Transverse colon (tissue), 4 donors: ENCODE measurements around the gene TSPAN5. TPM values are rescaled to one million over a fixed set of nuclear protein-coding genes. Genes with fewer than 3 reads are reported as not detected.

ENCODE experiments used
- DNase-seq: peaks from one replicate; pipeline ENCODE4 v3.0.0-alpha.2; 2019
- H3K27ac ChIP-seq, 4 donors: fragments of 200-600 bp; sonication (generic); 2 replicates each; pipeline ENCODE4 v1.5.1; 2016 to 2018; ENCODE audit warnings: inconsistent platforms in 4 of 4
- H3K27me3 ChIP-seq: fragments of 200-600 bp; sonication (generic); 2 replicates; pipeline ENCODE4 v1.5.1; 2017; ENCODE audit warnings: inconsistent platforms
- H3K36me3 ChIP-seq, 4 donors: fragments of 200-600 bp; sonication (generic); 2 replicates each; pipeline ENCODE4 v1.5.1; 2017 to 2019; ENCODE audit warnings: inconsistent platforms in 4 of 4
- H3K4me1 ChIP-seq, 4 donors: fragments of 200-600 bp; sonication (generic); 2 replicates each; pipeline ENCODE4 v1.5.1; 2017 to 2020; ENCODE audit warnings: inconsistent platforms in 4 of 4
- H3K4me3 ChIP-seq, 4 donors: fragments of 200-600 bp; sonication (generic); 1 replicate in 1 of 4; 2 replicates in 3 of 4; pipeline versions ENCODE4 v1.5.1 to v1.6.1; 2017 to 2019; ENCODE audit warnings: inconsistent platforms in 4 of 4
- H3K9me3 ChIP-seq, 2 donors: fragments of 200-600 bp; sonication (generic); 2 replicates each; pipeline ENCODE4 v1.5.1; 2017 to 2019; ENCODE audit warnings: inconsistent platforms in 2 of 2
- CTCF ChIP-seq, 5 experiments: fragments of 200-600 bp in 3 of 5; fragments of 450-650 bp in 2 of 5; sonication (generic) in 3 of 5; IDR thresholded peaks; 1 replicate in 2 of 5; 2 replicates in 3 of 5; pipeline ENCODE4 v1.5.1; 2016 to 2017; ENCODE audit warnings: antibody characterized with exemption in 5 of 5, inconsistent platforms in 3 of 5, mild to moderate bottlenecking in 2 of 5, moderate library complexity in 1 of 5
- EP300 ChIP-seq: sonication (generic); formaldehyde crosslinking; IDR thresholded peaks from one replicate; pipeline ENCODE4 v1.6.1; 2017; ENCODE audit warnings: antibody characterized with exemption, low read depth
- POLR2A ChIP-seq: fragments of 450-650 bp; IDR thresholded peaks from one replicate; pipeline ENCODE4 v1.6.1; 2016; ENCODE audit warnings: antibody characterized with exemption, mild to moderate bottlenecking, moderate library complexity
- POLR2AphosphoS5 ChIP-seq, 3 donors: sonication (generic); formaldehyde crosslinking; IDR thresholded peaks; one replicate each; pipeline ENCODE4 v1.6.1; 2016; ENCODE audit warnings: antibody characterized with exemption in 3 of 3
- WGBS, 2 donors: methylation state at CpG; one replicate each; pipeline ENCODE4 v1.1.5; 2018; ENCODE audit warnings: low coverage in 1 of 2; 5-methylcytosine and 5-hydroxymethylcytosine counted together
- in situ Hi-C, 4 donors: fragments of 200-750 bp; cut with MboI; loops; one replicate each; pipeline versions ENCODE4 v1.15.0 to v1.15.1; 2017; ENCODE audit warnings: low sequenced_read_pairs in 3 of 4, low pct_ligation_motif_present in 1 of 4, low pct_unique_long_range_greater_than_20kb in 1 of 4
- intact Hi-C: fragments of 100-400 bp; cut with DNase I; formaldehyde crosslinking; loops from one replicate; pipeline ENCODE4 v1.15.1; 2023; ENCODE audit warnings: low total_unique reads
- total RNA-seq, 4 donors: library from RNA; depleted of rRNA; stranded (reverse); fragments of >200 nt; gene quantifications; one replicate each; pipeline ENCODE4 v1.1.0, GENCODE V29; 2016

The TSPAN5 gene
- total RNA-seq, 4 donors from 2014 or later, result 1.1 to 9.6 (median 4.4) TPM

DNA sequence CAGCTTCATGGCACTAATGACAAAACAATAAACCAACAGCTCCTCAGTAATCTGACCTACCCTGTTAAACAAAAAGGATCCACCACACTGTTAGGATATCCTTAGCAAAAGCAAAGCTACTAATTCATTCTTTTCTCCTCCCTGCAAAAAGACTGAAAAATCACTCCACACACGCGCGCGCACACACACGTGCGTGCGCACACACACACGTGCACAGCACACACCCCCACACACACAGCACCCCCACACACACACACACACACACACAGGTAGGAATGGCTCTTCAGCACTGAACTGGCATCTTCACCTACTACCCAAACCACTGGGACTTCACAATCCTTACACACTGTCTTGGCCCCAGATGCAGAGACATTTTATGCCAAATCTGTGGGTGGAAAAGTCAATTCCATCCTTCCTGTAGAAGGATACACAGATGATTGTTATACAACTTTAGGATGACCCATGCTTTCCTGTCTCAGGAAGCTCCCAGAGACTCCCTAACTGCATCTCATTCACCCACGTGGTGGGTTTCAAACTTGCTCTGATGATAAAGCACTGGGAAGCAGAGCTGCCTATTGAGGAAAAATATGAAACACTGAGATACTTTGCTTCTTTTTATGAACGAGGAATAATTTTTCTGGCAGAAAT is 102.5 kb downstream of the TSPAN5 start:
- no peak overlapping the region for H3K27ac ChIP-seq
- H3K4me1 ChIP-seq, result peaks cover 0 to 4% (median 0%) of the 10 kb centered on the region in 4 donors
- DNase-seq, result no peak
- WGBS, 2 donors, result 81 to 93% methylated on average over 5 to 10 of the region's 10 CpGs
- in situ Hi-C loops (no loop called here), intact Hi-C loops (no loop called here)
- H3K27me3 ChIP-seq, result no peaks in the 10 kb centered on the region
- no peak overlapping the region for H3K4me3 ChIP-seq
- no peaks in the 10 kb centered on the region for H3K9me3 ChIP-seq
- H3K36me3 ChIP-seq, result no peaks in the 10 kb centered on the region
- no peak for TF ChIP-seq EP300
- TF ChIP-seq POLR2A, result no peak
- no peak for TF ChIP-seq CTCF (IDR thresholded peaks at IDR 0.05)
- TF ChIP-seq POLR2AphosphoS5 (IDR thresholded peaks at IDR 0.05), result no peak

GRCh38 chr4:98546910-98547594 is 111.4 kb downstream of the TSPAN5 start:
- Histone ChIP-seq H3K27ac (peak overlapping the region; percentile 36 to 77 (median 60)), H3K4me3 (peak overlapping the region in 3 of 4 donors; percentile 9 to 39 (median 20)), H3K9me3 (no peaks in the 10 kb centered on the region), H3K4me1 (peaks cover 0 to 4% (median 0%) of the 10 kb centered on the region in 4 donors), H3K36me3 (no peaks in the 10 kb centered on the region), H3K27me3 (no peaks in the 10 kb centered on the region)
- 64 to 76% methylated on average over 10 to 17 of the region's 17 CpGs for WGBS, 2 donors
- in situ Hi-C loops, result no loop called here
- intact Hi-C loops, result no loop called here
- DNase-seq, result no peak
- TF ChIP-seq EP300 (no peak), CTCF (IDR thresholded peaks at IDR 0.05) (no peak), POLR2AphosphoS5 (IDR thresholded peaks at IDR 0.05) (no peak), POLR2A (no peak)

DNA sequence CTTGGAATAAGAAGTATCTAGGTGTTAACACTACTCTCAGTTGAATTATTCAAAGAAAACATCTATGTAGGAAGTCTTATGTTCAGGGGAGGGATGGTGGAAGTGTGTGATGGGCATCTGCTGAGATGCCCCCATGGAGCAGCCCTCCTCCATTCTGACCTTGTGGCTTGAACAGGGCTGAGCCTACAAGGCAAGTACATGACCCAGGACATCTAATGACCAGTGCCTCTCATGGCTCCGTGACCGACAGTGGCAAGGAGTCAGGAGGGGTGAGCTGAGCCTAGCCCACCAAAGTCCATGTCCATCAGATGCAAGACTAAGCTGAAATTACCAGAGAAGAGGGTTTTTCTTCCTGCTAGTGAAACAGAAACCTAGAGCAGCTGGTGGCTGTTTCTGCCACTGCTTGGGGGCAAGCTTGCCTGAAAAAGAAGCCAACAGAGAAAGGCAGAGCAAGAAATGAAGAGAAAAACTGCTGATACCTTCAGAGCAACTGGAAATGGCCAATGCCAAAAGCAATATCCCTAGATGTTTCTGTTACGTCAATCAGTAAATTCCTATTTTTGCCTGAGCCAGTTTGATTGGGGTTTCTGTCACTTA is 113.5 kb downstream of the TSPAN5 start:
- H3K9me3 ChIP-seq, result no peaks in the 10 kb centered on the region
- no peak for TF ChIP-seq POLR2A
- TF ChIP-seq EP300, result no peak
- TF ChIP-seq CTCF (IDR thresholded peaks at IDR 0.05), result no peak
- no peak for TF ChIP-seq POLR2AphosphoS5 (IDR thresholded peaks at IDR 0.05)
- in situ Hi-C loops, result no loop called here
- WGBS, 2 donors, result 38 to 82% methylated on average over 1 to 3 of the region's 3 CpGs
- no peaks in the 10 kb centered on the region for H3K27me3 ChIP-seq
- H3K4me3 ChIP-seq, result no peak overlapping the region
- H3K36me3 ChIP-seq, result no peaks in the 10 kb centered on the region
- intact Hi-C loops, result no loop called here
- peaks cover 0 to 4% (median 0%) of the 10 kb centered on the region in 4 donors for H3K4me1 ChIP-seq
- no peak for DNase-seq
- no peak overlapping the region for H3K27ac ChIP-seq

DNA sequence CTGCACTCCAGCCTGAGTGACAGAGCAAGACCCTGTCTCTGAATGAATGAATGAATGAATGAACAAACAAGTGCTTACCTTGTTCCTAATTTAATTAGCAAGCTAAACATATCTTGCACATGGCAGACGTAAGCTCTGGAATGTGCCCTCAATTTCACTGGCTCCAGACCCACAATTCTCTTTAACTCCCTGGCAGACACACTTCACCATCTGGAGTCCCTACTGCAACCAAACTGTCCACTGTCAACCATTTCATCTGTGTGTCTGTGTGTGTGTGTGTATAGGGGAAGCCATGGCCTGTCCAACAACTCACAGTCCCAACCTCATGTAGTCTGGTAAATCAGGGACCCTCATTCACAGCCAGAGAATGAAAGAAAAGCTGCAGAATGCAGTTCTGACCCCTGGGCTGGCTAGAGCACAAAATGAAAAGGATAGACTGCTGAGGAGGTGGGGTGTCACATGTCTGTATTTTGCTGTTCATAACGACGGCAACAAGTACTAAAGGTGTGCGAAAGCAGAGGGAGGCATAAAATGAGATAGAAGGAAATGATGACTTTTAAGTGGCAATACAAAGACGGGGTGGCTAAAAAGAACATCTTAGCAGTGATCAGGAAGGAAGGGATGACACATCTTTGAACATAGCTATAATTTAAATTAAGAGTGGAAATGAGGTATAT is 114.1 kb downstream of the TSPAN5 start:
- in situ Hi-C loops, result no loop called here
- no peak overlapping the region for H3K27ac ChIP-seq
- no peaks in the 10 kb centered on the region for H3K36me3 ChIP-seq
- H3K4me3 ChIP-seq, result no peak overlapping the region
- no peaks in the 10 kb centered on the region for H3K27me3 ChIP-seq
- WGBS, 2 donors, result 83 to 90% methylated on average over 4 to 5 of the region's 5 CpGs
- H3K4me1 ChIP-seq, result peaks cover 0 to 4% (median 0%) of the 10 kb centered on the region in 4 donors
- DNase-seq, result no peak
- TF ChIP-seq CTCF (IDR thresholded peaks at IDR 0.05) (no peak), EP300 (no peak), POLR2A (no peak), POLR2AphosphoS5 (IDR thresholded peaks at IDR 0.05) (no peak)
- intact Hi-C loops, result no loop called here
- H3K9me3 ChIP-seq, result no peaks in the 10 kb centered on the region
